GM18909 (cell line): Measurements from ENCODE around the gene MMP11.

Experiments used
- ATAC-seq: cut with Tn5 transposase; IDR thresholded peaks from one replicate; pipeline ENCODE4 v1.9.1; 2021; ENCODE audit warnings: mild to moderate bottlenecking; ENCODE audit not compliant: unreplicated experiment, poor library complexity

MMP11 gene

GRCh38 chr22:23826510-23827350 lies 54.1 kb downstream of the MMP11 start:
- no peak for ATAC-seq

GRCh38 chr22:23827351-23827995 lies 54.8 kb downstream of the MMP11 start:
- ATAC-seq, result no peak

DNA sequence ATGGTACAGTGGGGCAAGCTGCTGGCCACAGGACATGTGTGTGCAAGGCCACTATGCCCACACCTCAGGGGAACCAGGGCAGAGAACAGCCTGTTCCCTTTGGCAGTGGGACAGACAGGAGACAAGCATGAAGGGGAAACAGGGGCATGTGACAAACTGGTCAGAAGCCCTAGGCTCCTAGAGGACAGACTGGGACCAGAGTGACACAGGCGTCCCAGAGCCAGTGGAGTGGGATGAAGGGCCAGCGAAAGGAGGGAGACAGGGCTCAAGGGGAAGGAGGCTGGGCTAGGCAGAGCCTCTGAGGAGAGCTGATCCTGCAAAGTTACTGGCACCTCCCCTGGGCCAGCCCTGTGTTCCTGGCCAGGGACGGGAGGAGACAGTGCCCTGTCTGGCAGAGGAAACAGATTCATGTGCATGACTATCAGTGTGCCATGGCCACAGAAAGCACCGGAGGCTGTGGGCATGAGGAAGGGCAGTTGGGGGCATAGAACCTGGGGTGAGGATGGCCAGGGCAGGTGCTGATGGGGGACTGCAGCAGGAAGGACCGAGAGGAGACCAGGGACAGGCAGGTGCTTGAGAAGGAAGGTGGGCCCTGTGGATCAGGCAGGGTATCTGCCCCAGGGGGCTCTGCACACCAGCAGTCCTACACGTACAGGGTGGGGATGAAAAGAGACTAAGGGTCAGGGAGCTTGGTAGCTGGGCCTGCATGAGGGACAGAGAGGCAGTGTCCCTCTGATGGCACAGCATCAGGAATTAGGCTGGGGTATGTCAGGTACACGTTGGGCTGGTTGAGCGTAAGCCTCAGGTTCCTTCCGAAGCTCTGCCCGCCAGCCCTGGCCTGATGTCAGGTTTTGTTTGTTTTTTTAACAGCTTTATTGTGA lies 56.4 kb downstream of the MMP11 start:
- ATAC-seq, result no peak

DNA sequence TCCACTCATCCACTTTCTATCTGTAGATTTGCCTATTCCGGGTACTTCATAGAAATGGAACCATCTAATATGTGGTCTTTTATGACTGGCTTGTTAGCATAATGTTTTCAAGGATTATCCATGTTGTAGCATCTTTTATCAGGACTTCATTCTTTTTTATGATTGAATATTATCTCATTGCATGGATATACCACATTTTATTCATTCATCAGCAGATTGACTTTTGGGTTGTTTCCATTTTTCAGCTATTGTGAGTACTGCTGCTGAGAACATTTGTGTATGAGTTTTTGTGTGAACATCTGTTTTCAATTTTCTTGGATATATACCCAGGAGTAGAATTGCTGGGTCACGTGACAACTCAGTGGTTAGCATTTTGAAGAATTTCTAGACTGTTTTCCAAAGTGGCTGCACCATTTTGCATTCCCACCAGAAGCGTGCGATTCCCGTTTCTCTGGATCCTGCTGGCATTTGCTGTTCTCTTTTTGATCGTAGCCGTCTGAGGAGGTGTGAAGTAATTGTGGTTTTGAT lies 57.3 kb downstream of the MMP11 start:
- no peak for ATAC-seq

- no peak for ATAC-seq
Observed at GRCh38 chr22:23831261-23831660, 58.6 kb downstream of the MMP11 start.

- no peak for ATAC-seq
Observed at GRCh38 chr22:23831781-23832180, 59.1 kb downstream of the MMP11 start.

GRCh38 chr22:23832226-23833016 lies 59.8 kb downstream of the MMP11 start:
- ATAC-seq, result no peak

- no peak for ATAC-seq
Observed at GRCh38 chr22:23833017-23833751, 60.5 kb downstream of the MMP11 start.
